RPMI7951 (cell line): ENCODE measurements around the gene WASF3. TPM values are rescaled to one million over a fixed set of nuclear protein-coding genes. Genes with fewer than 3 reads are reported as not detected.

Experiments
- DNase-seq: peaks from one replicate; pipeline ENCODE4 v3.0.0-alpha.2; 2012; ENCODE audit warnings: low read depth
- total RNA-seq: library from RNA; depleted of rRNA; stranded (reverse); fragments of >200 nt; shearing (Covaris generic); gene quantifications from 2 replicates; pipeline ENCODE4 v1.2.3, GENCODE V29; 2014

WASF3 gene
- total RNA-seq, 1 experiment from 2014 or later, result 6.1 TPM

DNA sequence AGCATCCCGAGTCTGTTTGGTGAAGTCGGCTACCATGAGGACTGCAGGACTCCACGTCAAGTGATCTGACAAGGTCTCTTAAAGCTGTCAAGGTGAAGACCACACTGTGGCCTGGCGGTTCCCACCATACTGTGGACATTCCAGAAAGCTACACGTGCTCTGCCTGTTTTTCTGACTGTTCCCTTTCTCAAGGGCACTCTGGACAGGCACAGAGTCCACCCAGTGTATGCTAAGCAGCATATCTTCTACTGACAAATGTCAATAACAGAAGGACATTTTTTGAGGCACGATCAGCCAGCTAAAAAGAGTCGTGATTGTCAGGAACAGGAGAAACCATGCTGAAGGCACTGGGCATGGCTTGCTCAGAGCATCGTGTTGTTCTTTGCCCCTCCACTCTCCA lies 12.8 kb upstream of the WASF3 start:
- no peak for DNase-seq

DNA sequence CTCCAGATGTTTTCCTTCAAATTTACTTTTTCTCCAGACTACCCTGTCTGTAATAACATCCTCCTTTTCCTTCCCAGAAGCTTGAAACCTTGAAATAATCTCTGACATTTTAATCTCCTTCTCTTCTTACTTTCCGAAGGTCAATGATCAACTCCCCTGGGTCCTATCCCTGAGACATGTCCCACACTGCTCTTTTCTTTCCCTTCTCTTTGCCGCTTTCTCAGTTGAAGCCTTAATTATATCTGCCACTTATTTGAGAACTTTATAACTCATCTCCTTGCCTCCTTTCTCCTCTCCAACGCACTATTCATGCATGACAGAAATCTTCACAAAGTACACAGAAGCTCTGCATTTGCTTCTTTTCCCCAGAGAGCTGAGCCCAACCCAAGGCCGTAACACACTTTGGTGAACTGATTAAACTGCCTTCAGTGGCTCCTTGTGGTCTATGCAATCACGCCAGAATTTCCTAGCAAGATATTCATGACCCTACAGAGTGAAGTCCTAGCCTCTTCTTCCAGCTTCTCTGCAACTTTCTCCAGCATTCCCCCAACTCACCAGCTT lies 9.2 kb upstream of the WASF3 start:
- no peak for DNase-seq

DNA sequence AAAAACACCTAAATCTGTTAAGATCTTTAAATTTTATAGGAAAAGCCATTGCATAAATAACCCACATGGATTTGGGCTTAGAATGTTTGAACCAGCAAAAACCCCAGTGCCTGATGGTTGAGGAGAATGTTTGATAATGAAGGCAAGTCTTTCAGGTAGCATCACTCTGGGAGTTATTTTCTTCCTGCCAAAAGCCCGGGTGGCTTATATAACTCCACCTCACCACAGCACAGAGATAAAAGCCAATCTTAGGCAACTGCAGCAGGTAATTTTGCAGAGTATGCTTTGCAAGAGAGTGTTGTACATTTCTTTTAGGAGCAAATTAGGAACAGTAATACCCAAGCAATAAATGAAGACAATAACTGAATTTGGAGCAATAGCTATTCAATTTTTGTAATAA lies 7.8 kb upstream of the WASF3 start:
- no peak for DNase-seq

DNA sequence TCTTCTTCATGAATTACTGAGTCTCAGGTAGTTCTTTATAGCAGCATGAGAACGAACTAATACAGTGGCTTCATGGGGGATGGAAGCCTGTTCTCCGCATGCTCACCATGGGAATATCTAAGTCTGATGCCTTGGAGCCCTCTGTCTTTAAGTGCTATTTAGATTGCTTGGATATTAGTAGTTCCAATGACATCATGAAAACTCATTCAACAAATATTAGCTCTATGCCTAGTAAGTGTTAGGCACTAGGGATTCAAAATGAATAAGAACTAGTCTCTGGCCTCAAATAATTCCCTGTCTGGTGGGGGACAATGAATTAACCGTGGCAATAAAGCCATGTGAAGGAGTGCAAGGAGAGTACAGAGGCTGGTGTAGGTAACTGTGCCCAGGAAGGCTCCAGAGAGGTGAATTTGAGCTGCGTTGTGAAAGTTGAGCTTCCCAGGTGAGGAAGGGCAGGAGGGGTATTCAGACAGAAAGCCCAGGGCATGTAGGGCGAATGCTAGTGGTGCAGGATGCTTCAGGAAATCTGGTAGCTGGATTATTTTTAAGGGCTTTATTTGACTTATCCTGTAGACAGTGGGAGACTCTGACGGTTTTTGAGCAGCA lies 6.1 kb upstream of the WASF3 start:
- no peak for DNase-seq

DNA sequence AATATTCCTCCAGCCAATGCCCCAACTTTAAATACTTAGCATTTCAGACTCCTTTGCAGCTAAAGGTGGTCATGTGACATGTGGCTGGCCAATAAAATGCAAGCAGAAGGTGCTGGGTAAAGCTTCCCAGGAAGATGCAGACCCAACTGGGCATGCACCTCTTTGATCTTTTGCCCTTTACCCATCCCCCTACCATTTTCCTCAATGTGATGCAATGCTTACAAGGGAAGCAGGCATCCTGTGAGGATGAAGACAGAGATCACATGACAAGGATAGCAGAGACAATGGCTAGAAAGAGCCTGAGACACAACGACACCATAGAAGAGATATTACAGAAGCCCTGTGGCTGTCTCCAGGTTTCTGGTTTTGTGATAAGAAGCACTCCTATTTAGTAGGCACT lies 2.1 kb upstream of the WASF3 start:
- no peak for DNase-seq

DNA sequence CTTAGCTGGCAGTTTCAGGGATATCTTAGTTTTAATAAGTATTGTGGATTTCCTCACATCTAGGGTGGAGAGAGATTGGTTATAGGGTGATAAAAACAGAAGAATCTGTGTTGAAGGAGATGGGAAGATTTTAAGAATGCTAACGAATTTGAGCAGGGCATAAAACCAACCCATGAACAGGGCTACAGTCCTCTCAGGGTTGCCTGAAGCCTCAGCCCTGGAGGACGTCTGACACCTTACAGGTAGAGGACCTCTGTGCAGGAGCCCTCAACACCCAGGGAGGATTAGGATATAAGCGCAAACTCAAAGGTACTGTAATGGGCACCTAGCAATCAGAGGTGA lies 461 bp upstream of the WASF3 start:
- DNase-seq, result no peak

DNA sequence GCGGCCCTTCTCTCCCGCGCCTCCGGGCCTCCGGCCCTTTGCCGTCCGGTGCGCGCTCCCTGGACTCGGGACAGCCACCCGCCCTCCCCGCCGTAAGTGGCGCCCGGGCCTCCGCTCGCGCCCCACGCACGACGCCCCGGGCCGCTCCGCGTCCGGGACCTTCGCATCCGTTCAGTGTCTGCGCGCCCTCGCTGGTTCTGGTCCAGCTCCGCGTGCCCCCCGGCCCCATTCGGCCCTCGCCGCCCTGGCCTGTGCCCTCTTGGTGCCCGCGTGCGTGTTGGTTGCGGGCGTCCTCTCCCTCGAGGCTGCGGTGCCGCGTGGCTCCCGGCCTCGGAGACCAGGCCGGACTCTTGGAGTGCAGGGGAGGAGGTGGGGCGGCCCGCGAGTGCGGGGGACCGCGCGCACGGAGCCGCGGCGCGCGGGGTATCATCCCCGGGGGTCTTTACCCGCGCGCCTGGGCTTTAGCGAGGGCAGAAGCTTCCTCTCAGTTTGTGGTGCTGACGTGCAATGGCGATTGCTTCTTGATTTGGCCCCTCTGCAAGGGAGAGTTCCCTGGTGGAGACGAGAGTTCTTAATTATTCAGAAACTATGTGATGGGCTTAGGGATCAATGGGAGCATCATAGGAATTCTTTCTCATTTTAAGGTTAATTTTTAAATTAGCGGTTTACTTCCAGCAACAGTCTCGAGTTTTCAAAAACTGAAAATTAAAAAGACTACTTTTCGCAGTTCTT lies 757 bp downstream of the WASF3 start:
- peak; percentile 7 for DNase-seq

DNA sequence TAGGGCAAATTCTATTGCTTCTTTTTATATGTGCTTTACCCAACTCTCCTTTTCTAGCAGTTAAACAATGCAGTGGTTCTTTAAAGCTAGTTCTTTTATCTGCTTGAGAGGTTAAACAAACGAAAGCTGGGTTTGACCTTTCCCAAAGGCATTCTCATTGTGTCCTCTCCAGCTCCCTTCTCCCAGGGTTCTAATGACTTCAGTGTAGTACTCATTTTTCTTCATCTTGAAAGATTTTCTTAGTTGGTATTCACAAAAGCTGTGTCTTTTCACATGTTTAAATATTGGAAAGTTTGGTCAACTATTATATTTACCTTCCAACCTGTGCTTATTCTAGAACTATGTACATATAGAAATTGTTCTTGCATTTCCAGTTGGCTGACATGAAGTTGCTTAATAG lies 1.5 kb downstream of the WASF3 start:
- no peak for DNase-seq

DNA sequence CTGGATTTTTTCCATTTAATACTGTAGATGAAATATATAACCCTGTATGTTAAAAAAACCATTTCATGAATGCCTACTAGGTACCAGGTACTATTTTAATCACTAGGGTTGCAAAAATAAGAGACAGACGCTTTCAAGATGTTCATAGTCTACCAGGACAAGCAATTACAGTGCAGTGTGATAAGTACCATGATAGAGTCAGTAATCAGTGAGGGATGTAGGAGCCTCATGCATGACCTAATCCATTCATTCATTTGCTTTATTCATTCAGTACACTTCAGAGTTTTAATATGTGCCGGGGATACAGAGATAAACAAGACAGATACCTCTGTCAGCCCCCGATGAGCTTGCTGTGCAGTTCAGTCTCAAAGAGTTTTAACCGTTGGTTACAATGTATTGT lies 3.0 kb downstream of the WASF3 start:
- DNase-seq, result no peak

DNA sequence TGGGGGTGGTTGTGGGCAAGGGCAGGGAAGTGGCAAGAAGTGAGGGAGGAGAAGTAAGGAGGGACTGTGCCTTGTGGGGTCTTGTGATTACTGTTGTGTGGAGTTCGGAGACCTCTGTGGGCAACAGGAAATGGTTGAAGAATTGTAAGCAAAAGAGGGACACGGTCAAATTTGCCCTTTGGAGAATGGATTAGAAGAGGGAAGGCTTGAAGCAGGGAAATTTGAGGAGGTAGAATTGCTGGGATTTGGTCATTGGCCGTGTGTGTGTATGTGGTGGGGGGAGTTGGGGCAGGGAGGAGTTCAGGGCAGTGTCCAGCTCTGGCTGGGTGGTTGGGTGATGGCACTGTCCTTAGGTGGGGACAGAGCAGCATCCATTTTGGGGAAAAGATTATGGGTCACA lies 3.6 kb downstream of the WASF3 start:
- no peak for DNase-seq

DNA sequence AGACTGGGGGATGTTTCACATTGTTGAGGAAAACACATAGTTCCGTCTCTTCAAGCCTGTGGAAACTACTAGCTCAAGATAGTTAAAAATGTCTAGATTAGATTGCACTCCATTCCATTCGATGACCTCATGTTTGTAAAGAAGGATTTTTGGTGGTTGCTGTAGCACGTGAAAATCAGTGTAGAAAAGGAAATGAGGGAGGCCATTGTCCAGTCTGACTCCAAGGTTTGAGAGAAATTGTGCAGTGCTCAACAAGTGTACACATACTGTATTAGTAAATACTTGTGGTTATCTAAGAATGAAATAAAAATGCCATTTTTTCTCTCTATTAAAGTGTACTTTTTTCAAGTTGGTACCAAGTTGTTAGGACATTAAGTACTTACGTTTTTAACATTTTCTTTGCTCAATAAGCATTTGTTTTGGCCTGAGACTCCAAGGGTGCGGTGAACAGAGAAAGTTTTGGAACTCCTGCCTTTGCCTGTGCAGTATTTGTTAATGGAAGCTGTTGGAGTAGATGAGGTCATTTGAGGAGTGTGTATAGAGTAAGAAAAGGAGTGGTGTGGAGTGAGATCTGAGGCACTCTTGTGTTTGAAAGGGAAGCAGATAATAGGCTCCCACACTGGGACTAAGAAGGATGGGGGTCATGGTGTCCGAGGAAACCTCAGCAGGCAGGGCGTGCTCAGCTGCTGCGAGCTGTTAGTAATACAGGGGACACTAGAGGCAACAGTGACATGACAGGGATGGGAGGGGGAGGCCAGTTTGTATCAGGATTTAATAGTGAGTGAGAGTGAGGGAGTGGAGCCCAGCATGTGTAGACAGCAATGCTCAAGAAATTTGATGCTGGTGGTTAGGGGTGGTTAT lies 4.4 kb downstream of the WASF3 start:
- peak; percentile 19 for DNase-seq

DNA sequence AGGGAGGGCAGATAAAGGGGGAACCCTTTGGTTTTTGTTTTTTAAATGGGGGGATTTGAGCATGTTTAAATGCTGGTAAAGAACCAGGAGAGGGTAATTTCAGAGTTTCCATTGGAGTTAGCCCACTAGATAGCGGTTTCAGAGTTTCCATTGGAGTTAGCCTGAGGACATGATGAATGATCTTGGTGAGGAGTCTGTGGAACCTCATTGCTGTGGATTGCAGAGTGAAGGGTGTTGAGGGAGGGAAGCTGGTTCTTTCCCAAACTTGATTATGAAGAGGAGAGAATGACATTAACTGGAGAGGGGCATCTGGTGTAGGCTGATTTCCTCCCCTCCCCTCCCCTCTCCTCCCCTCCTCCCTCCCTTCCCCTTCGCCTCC lies 5.0 kb downstream of the WASF3 start:
- peak; percentile 31 for DNase-seq

DNA sequence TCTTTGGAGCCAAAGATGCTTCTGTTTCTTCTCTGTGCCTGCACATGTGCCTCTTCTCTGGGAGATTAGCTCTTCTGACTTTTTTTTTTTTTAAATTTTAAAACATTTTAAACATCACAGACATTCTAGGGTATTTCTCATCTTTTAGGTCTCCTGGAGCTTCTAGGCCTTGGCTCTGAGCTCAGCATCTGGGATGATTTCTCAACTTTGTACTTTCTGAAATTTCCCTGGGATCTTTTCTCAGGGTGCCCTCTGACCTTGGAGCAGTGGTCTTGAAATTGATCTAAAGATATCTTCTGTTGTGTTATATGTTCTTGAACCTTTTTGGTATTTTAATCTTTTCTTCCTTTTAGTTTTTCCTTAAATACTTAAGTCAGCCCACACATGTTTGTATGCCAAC lies 6.2 kb downstream of the WASF3 start:
- no peak for DNase-seq

DNA sequence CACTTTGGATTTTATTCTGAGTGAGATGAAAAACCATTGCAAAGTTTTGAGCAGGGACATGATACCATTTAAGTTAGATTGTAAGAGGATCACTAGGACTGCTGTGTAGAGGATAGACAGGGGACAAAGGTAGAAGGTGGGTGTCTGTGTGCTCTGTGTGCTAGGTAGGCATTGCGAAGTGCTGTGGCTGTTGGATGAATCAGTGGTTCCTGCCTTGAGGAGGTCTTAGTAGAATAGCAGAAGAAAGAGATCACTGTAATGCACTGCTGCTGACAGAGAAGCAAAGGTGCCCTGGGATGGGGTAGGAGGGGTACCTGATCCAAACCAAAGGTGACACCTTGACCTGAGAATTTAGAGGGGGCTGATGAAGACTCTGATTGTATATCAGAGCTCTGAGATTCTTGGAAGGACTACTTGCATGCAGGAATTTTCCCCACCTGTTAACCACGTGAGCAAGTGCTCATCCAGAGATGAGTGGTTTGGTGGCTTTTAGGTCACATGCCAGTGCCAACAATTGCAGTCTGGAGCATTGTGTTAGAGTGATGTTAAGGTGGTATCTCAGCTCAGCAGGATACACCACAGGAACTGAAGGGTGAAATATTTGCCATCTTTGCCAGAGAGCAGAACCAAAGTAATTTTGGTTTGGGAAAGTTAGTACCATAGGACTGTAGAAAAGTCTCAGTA lies 10.8 kb downstream of the WASF3 start:
- no peak for DNase-seq

DNA sequence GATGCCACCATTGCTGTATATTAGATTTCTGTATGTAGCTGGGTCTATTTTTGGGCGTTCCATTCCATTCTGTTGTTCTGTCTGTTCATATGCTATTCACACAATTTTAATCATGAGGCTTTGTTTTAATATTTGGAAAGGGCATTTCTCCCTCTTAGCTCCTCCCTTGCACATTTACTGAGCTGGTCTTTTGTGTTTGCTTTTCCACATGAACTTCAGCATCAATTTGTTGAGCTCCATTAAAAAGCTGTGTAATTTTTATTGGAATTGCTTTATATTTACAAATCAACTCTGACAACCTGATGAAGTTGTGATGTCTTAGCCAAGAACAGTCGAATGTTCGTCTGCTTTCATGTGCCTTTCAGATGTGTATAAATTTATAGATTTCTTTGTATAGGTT lies 14.0 kb downstream of the WASF3 start:
- DNase-seq, result no peak

DNA sequence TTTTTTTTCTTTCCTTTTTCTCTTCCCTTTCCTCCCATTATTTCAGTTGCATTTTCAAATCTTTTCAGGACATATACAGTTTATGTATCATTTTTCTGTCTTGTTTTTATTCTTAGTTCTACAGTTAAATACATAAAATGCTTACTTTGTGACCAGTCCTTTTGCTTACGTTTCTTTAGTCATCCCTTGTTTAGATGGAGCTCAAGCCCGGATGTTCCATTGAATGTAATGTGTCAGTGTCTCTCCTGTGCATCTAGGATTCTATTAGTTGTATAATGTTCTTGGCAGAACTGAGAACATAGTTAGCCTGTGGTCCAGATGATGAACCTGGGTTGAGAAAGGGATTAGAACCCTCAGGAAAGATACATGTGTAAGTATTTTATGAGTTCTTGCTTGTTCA lies 17.8 kb downstream of the WASF3 start:
- no peak for DNase-seq

DNA sequence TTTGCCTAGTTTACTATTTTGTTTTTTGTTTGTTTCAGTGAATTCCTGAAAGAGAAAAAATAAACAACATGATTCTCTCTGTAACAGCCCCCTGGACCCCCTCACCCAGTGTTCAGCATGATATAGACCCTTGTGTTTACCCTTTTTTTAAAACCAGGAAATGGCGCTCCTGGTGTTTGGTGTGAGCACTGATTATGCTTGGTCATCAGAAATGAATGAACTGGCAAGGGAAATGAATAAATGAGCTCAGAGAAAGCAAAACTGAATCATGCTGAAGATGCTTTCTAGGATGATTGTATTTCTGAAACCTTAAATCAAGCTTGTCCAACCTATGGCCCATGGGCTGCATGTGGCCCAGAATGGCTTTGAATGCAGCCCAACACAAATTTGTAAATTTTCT lies 22.1 kb downstream of the WASF3 start:
- DNase-seq, result no peak

DNA sequence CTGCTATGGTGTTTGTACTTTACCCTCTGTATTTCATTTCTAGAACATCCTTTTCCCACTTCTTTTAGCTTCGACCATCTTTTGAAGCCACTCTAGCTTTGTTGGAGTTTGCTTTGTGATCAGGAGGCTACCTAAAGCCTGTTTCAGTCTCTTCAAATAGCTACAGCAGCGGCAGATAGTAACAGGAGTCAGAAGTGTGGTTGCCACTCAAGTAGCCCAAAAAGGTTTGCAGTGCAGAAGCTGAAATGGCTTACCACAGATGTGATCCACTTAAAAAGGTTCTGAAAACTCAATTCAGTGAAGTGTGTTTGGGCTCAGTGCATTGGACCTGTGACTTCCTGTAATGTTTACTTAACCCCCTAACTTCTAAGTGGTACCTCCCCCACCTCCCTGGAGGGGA lies 26.2 kb downstream of the WASF3 start:
- DNase-seq, result no peak

DNA sequence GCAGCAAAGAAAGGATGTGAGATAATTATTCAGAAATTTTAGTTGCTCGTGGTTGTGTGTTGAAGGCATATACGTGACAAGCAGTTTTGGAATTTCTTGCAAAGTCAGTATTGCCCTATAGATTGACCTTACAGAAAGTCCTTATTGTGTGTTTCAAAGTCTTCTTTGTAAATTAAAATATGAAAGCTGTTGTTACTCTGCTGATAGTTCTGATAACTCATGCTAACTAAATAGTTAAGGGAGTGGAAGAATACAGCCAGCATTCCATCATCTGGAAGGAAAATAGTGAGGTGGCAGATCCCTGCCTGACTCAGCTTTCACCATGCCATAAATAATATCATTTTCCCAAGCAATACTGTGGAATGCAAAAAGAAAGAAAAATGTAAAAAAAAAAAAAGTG lies 27.2 kb downstream of the WASF3 start:
- peak; percentile 15 for DNase-seq

DNA sequence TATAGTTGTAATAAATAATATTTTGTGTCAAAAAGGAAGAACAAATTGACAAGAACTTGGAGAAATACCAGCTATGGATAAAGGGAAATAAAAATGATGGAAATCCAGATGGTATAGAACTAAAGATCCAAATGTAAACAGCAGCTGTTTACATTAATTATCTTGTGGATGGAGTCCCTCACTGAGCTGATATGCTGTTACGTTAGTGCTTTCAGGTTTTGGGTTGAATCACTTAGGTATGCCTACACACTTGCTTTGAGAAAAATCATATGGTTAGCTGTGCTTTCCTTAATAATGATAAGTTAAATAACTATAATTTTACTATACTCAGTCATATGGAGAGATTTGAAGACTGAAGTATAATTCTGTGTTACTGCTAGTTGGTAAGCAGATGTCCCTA lies 27.7 kb downstream of the WASF3 start:
- DNase-seq, result no peak

DNA sequence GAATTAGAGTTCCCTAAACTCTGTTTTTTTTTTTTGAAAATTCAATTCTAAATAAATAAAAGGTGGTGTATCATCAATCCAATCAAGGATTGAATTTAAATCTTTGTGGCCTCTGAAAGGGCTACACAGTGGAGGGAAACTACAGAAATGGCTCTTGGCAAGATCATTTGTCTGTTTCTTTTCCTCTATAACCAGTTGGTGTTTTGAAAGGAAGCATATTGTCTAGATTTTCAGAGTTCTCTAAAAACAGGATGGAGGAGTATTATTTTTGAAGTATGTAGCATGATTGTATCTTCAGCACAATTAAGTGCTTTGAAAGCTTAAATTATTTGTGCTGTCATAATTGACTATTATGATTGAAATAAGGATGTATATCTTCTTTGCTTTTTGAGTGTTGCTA lies 29.8 kb downstream of the WASF3 start:
- DNase-seq, result no peak

DNA sequence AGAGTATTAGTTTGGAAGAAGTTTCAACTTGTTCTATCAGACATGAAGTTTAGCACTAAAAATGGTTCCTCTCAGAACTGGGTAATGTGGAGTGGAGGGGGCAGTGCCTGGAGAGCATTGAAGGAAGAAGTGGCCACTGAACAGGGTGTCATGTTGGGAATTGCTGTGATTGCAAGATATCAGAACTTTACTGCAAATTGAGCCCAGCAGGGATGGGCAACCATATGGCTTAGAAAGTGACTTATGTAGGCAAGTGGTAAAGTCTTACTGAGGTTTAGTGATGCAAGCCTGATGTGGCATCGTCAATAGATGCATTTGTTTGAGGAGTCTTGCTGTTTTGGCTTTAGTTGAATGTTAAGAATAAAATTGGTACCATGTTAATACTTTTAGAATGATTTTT lies 31.7 kb downstream of the WASF3 start:
- DNase-seq, result no peak
